HL-60 (cell line): ENCODE data around the gene SRPK2.
A peak's percentile ranks its signal among the peaks of the same experiment; 100 is the strongest.
"Not testable (repeated sequence)": the region's sequence is repeated elsewhere in the genome, so short reads cannot be mapped to it uniquely, and the experiment has no call there.

ENCODE experiments used
- DNase-seq, 2 experiments: peaks; one replicate each; pipeline ENCODE4 v3.0.0-alpha.2; 2010 to 2020; ENCODE audit warnings: low read depth in 1 of 2, low spot score in 1 of 2
- H3K27ac ChIP-seq: fragments of 250-450 bp; sonication (Bioruptor Pico); replicated peaks from 2 replicates; pipeline ENCODE4 v1.5.1; 2020; ENCODE audit warnings: mild to moderate bottlenecking, moderate library complexity
- H3K27me3 ChIP-seq: fragments of 250-450 bp; sonication (Bioruptor Pico); 2 replicates; pipeline ENCODE4 v1.5.1; 2021; ENCODE audit warnings: mild to moderate bottlenecking, moderate library complexity; ENCODE audit not compliant: insufficient read depth, poor library complexity, severe bottlenecking
- H3K4me3 ChIP-seq: replicated peaks from 2 replicates; pipeline ENCODE4 v1.5.1; 2011; ENCODE audit warnings: mild to moderate bottlenecking, control low read depth, low read length; ENCODE audit not compliant: insufficient read depth
- GABPA ChIP-seq: IDR thresholded peaks from 2 replicates; pipeline ENCODE4 v1.6.1; 2012; ENCODE audit warnings: low read depth
- POLR2AphosphoS5 ChIP-seq: IDR thresholded peaks from 2 replicates; pipeline ENCODE4 v1.6.1; 2012; ENCODE audit warnings: low read depth
- SPI1 ChIP-seq: IDR thresholded peaks from 2 replicates; pipeline ENCODE4 v1.6.1; 2012; ENCODE audit warnings: low read depth, mild to moderate bottlenecking, borderline replicate concordance
- TF ChIP-seq, protein P1 (sequence below): IDR thresholded peaks from one replicate; pipeline ENCODE4 v1.5.1; 2011; ENCODE audit warnings: low read length, control low read depth, inconsistent platforms; ENCODE audit not compliant: insufficient read depth
- TF ChIP-seq, protein P2 (sequence below): IDR thresholded peaks from 2 replicates; pipeline ENCODE4 v1.6.1; 2012; ENCODE audit warnings: low read depth; ENCODE audit not compliant: insufficient replicate concordance

Gene SRPK2

DNA sequence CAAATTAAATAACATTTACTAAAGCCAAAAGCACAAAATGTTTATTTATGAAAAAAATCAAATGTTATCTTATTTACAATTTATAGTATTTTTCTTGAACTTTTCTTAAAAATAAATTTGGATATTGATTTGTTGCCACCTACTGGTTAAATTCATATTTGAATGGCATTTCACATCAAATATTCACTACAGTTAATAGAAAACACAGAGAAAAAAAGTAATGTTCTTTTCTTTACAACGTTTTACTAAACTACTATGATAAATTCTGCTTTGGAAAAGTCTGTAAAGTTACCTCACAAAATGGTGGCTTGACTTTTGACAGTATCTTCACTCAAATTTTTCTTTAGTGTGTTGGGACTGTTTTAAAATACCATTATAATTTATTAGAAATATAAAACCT lies 52.7 kb downstream of the SRPK2 start:
- no peak overlapping the region for H3K4me3 ChIP-seq
- no peaks in the 10 kb centered on the region for H3K27me3 ChIP-seq
- DNase-seq = no peak
- H3K27ac ChIP-seq = no peak overlapping the region
- TF ChIP-seq GABPA = no peak
- TF ChIP-seq, protein P1, sequence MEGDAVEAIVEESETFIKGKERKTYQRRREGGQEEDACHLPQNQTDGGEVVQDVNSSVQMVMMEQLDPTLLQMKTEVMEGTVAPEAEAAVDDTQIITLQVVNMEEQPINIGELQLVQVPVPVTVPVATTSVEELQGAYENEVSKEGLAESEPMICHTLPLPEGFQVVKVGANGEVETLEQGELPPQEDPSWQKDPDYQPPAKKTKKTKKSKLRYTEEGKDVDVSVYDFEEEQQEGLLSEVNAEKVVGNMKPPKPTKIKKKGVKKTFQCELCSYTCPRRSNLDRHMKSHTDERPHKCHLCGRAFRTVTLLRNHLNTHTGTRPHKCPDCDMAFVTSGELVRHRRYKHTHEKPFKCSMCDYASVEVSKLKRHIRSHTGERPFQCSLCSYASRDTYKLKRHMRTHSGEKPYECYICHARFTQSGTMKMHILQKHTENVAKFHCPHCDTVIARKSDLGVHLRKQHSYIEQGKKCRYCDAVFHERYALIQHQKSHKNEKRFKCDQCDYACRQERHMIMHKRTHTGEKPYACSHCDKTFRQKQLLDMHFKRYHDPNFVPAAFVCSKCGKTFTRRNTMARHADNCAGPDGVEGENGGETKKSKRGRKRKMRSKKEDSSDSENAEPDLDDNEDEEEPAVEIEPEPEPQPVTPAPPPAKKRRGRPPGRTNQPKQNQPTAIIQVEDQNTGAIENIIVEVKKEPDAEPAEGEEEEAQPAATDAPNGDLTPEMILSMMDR = peak; percentile 6

DNA sequence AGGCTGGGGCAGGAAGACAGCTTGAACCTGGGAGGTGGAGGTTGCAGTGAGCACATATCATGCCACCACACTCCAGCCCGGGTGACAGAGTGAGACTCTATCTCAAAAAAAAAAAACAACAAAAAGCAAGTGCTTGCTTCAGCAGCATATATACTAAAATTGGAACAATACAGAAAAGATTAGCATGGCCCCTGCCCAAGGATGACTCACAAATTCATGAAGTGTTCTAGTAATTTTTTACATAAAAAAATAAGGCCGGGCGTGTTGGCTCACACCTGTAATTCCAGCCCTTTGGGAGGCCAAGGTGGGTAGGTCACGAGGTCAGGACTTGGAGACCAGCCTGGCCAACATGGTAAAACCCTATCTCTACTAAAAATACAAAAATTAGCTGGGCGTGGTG lies 56.1 kb downstream of the SRPK2 start:
- DNase-seq, H3K27me3 ChIP-seq, H3K4me3 ChIP-seq, H3K27ac ChIP-seq: not testable (repeated sequence)

DNA sequence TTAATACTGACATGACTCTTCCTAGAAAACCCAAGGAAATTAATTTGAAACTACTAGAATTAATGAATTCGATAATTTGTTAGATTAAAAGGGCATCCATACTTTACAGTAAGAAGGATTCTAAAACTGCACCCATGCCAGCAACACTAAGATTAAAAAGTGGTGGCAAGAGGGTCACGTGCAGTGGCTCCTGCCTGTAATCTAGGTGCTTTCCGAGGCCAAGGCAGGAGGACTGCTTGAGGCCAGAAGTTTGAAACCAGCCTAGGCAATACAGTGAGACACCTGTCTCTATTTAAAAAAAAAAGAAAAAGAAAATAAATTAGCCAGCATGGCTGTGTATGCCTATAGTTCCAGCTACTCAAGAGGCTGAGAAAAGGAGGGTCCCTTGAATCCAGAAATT lies 58.2 kb downstream of the SRPK2 start:
- H3K27me3 ChIP-seq = no peaks in the 10 kb centered on the region
- H3K4me3 ChIP-seq = no peak overlapping the region
- H3K27ac ChIP-seq = no peak overlapping the region
- DNase-seq = no peak
- TF ChIP-seq, protein P1 = no peak
- no peak for TF ChIP-seq POLR2AphosphoS5

DNA sequence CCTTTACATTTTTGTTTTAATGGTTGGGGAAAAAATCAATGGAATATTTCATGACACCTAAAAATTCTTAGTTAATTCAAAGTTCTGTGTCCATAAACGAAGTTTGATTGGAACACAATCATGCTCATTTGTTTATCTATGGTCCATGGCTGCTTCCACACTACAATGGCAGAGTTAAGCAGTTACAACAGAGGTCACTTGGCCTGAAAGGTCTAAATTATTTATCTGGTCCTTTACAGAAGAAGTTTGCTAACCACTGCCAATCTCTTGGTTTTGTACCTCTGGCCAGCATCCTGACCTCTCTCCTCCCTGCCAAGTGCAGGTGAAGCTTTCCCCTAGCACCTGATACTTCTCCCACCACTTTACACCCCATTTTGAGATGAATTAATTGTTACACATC lies 61.5 kb downstream of the SRPK2 start:
- DNase-seq = no peak
- no peaks in the 10 kb centered on the region for H3K27me3 ChIP-seq
- no peak overlapping the region for H3K27ac ChIP-seq
- H3K4me3 ChIP-seq = no peak overlapping the region
- TF ChIP-seq SPI1 (no peak), GABPA (no peak), POLR2AphosphoS5 (no peak)
- TF ChIP-seq, protein P1 = no peak
- TF ChIP-seq, protein P2, sequence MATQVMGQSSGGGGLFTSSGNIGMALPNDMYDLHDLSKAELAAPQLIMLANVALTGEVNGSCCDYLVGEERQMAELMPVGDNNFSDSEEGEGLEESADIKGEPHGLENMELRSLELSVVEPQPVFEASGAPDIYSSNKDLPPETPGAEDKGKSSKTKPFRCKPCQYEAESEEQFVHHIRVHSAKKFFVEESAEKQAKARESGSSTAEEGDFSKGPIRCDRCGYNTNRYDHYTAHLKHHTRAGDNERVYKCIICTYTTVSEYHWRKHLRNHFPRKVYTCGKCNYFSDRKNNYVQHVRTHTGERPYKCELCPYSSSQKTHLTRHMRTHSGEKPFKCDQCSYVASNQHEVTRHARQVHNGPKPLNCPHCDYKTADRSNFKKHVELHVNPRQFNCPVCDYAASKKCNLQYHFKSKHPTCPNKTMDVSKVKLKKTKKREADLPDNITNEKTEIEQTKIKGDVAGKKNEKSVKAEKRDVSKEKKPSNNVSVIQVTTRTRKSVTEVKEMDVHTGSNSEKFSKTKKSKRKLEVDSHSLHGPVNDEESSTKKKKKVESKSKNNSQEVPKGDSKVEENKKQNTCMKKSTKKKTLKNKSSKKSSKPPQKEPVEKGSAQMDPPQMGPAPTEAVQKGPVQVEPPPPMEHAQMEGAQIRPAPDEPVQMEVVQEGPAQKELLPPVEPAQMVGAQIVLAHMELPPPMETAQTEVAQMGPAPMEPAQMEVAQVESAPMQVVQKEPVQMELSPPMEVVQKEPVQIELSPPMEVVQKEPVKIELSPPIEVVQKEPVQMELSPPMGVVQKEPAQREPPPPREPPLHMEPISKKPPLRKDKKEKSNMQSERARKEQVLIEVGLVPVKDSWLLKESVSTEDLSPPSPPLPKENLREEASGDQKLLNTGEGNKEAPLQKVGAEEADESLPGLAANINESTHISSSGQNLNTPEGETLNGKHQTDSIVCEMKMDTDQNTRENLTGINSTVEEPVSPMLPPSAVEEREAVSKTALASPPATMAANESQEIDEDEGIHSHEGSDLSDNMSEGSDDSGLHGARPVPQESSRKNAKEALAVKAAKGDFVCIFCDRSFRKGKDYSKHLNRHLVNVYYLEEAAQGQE = no peak

DNA sequence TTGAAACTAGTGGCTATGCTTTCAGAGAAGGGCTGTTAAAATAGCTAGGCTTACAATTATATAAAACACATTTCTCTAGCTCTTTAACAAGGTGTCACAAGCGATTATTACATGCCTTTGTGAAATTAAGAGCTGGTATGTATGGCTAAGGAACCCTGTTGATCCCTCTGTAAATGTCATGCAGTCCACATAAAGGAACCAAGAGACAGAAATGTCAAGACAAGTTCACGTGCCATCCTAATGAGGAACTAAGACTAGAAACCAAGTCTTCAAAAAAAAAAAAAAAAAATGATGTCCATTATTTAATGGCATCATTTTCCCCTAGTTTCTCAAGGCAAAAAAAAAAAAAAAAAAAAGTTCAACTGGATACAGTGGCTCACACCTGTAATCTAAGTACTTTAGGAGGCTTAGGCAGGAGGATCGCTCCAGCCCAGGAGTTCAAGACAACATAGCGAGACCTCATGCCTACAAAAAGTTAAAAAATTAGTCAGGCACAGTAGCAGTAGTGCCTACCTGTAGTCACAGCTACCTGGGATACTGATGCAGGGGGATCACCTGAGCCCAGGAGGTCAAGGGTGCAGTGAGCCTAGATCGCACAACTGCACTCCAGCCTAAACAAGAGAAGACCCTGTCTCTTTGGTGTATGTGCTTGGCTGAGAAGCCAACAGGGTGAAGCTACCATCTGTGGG lies 63.4 kb downstream of the SRPK2 start:
- TF ChIP-seq POLR2AphosphoS5 = no peak
- no peak for TF ChIP-seq SPI1
- TF ChIP-seq GABPA = no peak
- TF ChIP-seq, protein P1 = no peak
- TF ChIP-seq, protein P2 = no peak
- no peak overlapping the region for H3K4me3 ChIP-seq
- no peak overlapping the region for H3K27ac ChIP-seq
- DNase-seq = peak; percentile 15 to 36
- no peaks in the 10 kb centered on the region for H3K27me3 ChIP-seq

DNA sequence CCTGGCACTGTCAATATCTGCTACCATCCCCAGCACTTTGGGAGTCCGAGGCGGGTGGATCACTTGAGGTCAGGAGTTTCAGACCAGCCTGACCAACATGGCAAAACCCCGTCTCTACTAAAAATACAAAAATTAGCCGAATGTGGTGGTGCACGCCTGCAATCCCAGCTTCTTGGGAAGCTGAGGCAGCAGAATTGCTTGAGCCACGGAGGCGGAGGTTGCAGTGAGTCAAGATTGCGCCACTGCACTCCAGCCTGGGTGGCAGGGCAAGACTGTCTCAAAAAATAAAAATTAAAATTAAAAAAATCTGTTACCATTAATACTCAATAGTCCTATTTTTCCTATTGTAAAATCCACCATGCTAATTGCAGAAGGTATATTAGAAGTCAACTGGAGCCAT lies 64.1 kb downstream of the SRPK2 start:
- not testable (repeated sequence) for DNase-seq, H3K27me3 ChIP-seq, H3K4me3 ChIP-seq, H3K27ac ChIP-seq
